Heart right ventricle (tissue), 16 donors: ENCODE results near the gene KIF3B. TPM values are rescaled to one million over a fixed set of nuclear protein-coding genes. Genes with fewer than 3 reads are reported as not detected.
A peak's percentile ranks its signal among the peaks of the same experiment; 100 is the strongest.

Source experiments
- ATAC-seq, 8 donors: fragments of 200-7000 bp; cut with Tn5 transposase; one replicate each; pipeline ENCODE4 v1.9.1; 2020; ENCODE audit warnings: mild to moderate bottlenecking in 8 of 8, moderate library complexity in 8 of 8, moderate number of reproducible peaks in 1 of 8
- DNase-seq, 2 donors: peaks; one replicate each; pipeline ENCODE4 v3.0.0-alpha.2; 2020
- H3K27ac ChIP-seq, 10 donors: fragments of 200-600 bp; sonication (generic) in 2 of 10; one replicate each; pipeline versions ENCODE4 v1.5.0 to v1.8.0; 2020 to 2022; ENCODE audit warnings: mild to moderate bottlenecking in 3 of 10
- H3K27me3 ChIP-seq, 7 donors: fragments of 200-600 bp; one replicate each; pipeline ENCODE4 v1.8.0; 2021 to 2022; ENCODE audit warnings: mild to moderate bottlenecking in 2 of 7
- H3K36me3 ChIP-seq, 9 donors: fragments of 200-600 bp; sonication (generic) in 1 of 9; one replicate each; pipeline versions ENCODE4 v1.5.0 to v1.8.0; 2020 to 2022; ENCODE audit warnings: mild to moderate bottlenecking in 2 of 9
- H3K4me1 ChIP-seq, 9 donors: fragments of 200-600 bp; sonication (generic) in 1 of 9; one replicate each; pipeline versions ENCODE4 v1.5.0 to v1.8.0; 2020 to 2022; ENCODE audit warnings: mild to moderate bottlenecking in 4 of 9
- H3K4me3 ChIP-seq, 10 donors: fragments of 200-600 bp; sonication (generic) in 2 of 10; one replicate each; pipeline versions ENCODE4 v1.5.0 to v1.8.0; 2020 to 2022; ENCODE audit warnings: mild to moderate bottlenecking in 7 of 10, moderate library complexity in 2 of 10
- H3K9me3 ChIP-seq, 11 donors: fragments of 200-600 bp in 10 of 11; sonication (generic) in 2 of 11; one replicate each; pipeline versions ENCODE4 v1.5.0 to v1.8.0; 2013 to 2022; ENCODE audit warnings: mild to moderate bottlenecking in 2 of 11, control low read depth in 1 of 11, moderate library complexity in 1 of 11
- CTCF ChIP-seq, 9 donors: fragments of 200-600 bp; sonication (generic) in 2 of 9; IDR thresholded peaks; one replicate each; pipeline versions ENCODE4 v1.5.0 to v1.8.0; 2021 to 2022; ENCODE audit warnings: antibody characterized with exemption in 9 of 9, mild to moderate bottlenecking in 5 of 9, moderate library complexity in 1 of 9
- WGBS, 2 donors: extraction: QIAGEN DNeasy Blood & Tissue Kit; methylation state at CpG; one replicate each; pipeline ENCODE4 v1.1.7; 2013; ENCODE audit warnings: inconsistent platforms in 1 of 2; 5-methylcytosine and 5-hydroxymethylcytosine counted together
- intact Hi-C, 10 donors: fragments of 100-400 bp; cut with DNase I; formaldehyde crosslinking; loops; one replicate each; pipeline versions ENCODE4 v1.11.1 to v1.14.2; 2022
- polyA plus RNA-seq, 2 donors: library from polyadenylated mRNA; stranded (reverse); fragments of 200-250 nt; gene quantifications; one replicate each; pipeline ENCODE4 v1.2.3, GENCODE V29; 2013
- total RNA-seq, 10 donors: library from RNA; stranded (reverse); fragmentation: NEBNext Ultra II Directional in 3 of 10; extraction: Animal tissue kit (Norgen Biotek cat#: 25700) in 3 of 10; gene quantifications; one replicate each; pipeline versions ENCODE4 v1.2.1 to v1.2.4, GENCODE V29; 2021 to 2023
- donor health status: Arrhythmogenic right ventricular cardiomyopathy.
- donor health status: ischemic (EF 13 %, LVEDD 7.1; RV severe dilation, severe dysfunction).
- donor health status: healthy with polysubstance abuse.
- donor health status: DM: no; HTN: yes; CAD: no.
- donor health status: DM: no; HTN: no; CAD: no.
- donor health status: ischemic (EF 25% LVEDD 6.9; RV normal size, moderate dysfunction).
- donor health status: ischemic (EF 25% LVEDD 5.7; RV mildly dilated, moderate dysfunction).
- donor health status: healthy.
- donor health status: DM: yes; HTN: yes; CAD: no.
- donor health status: Ischemic cardiomyopathy.
- donor health status: ischemic (EF 35%, LVEDD 5.7; RV mildly dilated, moderate dysfunction).
- donor health status: nonischemic (EF 11% LVEDD 7.7; RV severe dilation, severe dysfunction).
- donor health status: DM: yes; HTN: yes; CAD: no.
- donor health status: PGD.
- donor health status: ischemic (EF 29% LVEDD 5.4; RV normal size, mild dysfunction).
- donor health status: nonischemic (EF 23%, LVEDD 6.1; RV moderate dilation, normal function).

Gene KIF3B
- total and polyA plus RNA-seq, 12 donors: 4.7 to 16.3 (median 11.1) TPM

- H3K4me1 ChIP-seq: peaks cover 0 to 11% (median 0%) of the 10 kb centered on the region in 9 donors
- intact Hi-C loops: no loop called here
- H3K9me3 ChIP-seq: no peaks in the 10 kb centered on the region
- H3K27me3 ChIP-seq: no peaks in the 10 kb centered on the region
- no peak overlapping the region for H3K4me3 ChIP-seq
- TF ChIP-seq CTCF (IDR thresholded peaks at IDR 0.05): no peak
- ATAC-seq (no peak), DNase-seq (no peak)
- H3K27ac ChIP-seq: no peak overlapping the region
- H3K36me3 ChIP-seq: peaks cover 0 to 40% (median 11%) of the 10 kb centered on the region in 9 donors
- 82 to 87% methylated on average over 9 of the region's 9 CpGs for WGBS, 2 donors
Measured at GRCh38 chr20:32238483-32239425, 38.7 kb upstream of the KIF3B start.

- intact Hi-C loops: no loop called here
- peak in 2 of 9 donors; percentile 7 to 18 for TF ChIP-seq CTCF (IDR thresholded peaks at IDR 0.05)
- Histone ChIP-seq H3K9me3 (no peaks in the 10 kb centered on the region), H3K4me1 (no peaks in the 10 kb centered on the region), H3K27me3 (no peaks in the 10 kb centered on the region), H3K36me3 (peaks cover 0 to 26% (median 4%) of the 10 kb centered on the region in 9 donors), H3K27ac (no peak overlapping the region), H3K4me3 (no peak overlapping the region)
- DNase-seq: no peak
- ATAC-seq: no peak
- WGBS, 2 donors: 4% methylated on average over 1 of the region's 1 CpG
Measured at GRCh38 chr20:32240205-32240604, 37.2 kb upstream of the KIF3B start.

- H3K27me3 ChIP-seq: no peaks in the 10 kb centered on the region
- no peak overlapping the region for H3K27ac ChIP-seq
- intact Hi-C loops: no loop called here
- H3K4me1 ChIP-seq: no peaks in the 10 kb centered on the region
- H3K9me3 ChIP-seq: no peaks in the 10 kb centered on the region
- WGBS, 2 donors: 80 to 82% methylated on average over 4 of the region's 4 CpGs
- TF ChIP-seq CTCF (IDR thresholded peaks at IDR 0.05): no peak
- H3K4me3 ChIP-seq: no peak overlapping the region
- DNase-seq (no peak), ATAC-seq (no peak)
- H3K36me3 ChIP-seq: peaks cover 0 to 10% (median 0%) of the 10 kb centered on the region in 9 donors
Measured at GRCh38 chr20:32241807-32242206, 35.6 kb upstream of the KIF3B start.

GRCh38 chr20:32244150-32244823 is 33.2 kb upstream of the KIF3B start:
- H3K4me3 ChIP-seq: no peak overlapping the region
- TF ChIP-seq CTCF (IDR thresholded peaks at IDR 0.05): no peak
- ATAC-seq (no peak), DNase-seq (no peak)
- H3K4me1 ChIP-seq: no peaks in the 10 kb centered on the region
- no peaks in the 10 kb centered on the region for H3K9me3 ChIP-seq
- H3K27ac ChIP-seq: no peak overlapping the region
- WGBS, 2 donors: 90 to 92% methylated on average over 6 of the region's 6 CpGs
- H3K36me3 ChIP-seq: no peaks in the 10 kb centered on the region
- H3K27me3 ChIP-seq: no peaks in the 10 kb centered on the region
- intact Hi-C loops: no loop called here
